HepG2 (cell line): Measurements from ENCODE around the gene PEX11A. TPM values are rescaled to one million over a fixed set of nuclear protein-coding genes. Genes with fewer than 3 reads are reported as not detected.

Source experiments
- ATAC-seq: fragments of 200-7000 bp; cut with Tn5 transposase; 3 replicates; pipeline ENCODE4 v1.9.1; 2020; ENCODE audit warnings: mild to moderate bottlenecking, moderate library complexity
- BruUV-seq: library from RNA; stranded (reverse); fragments of 400-500 nt; replicated peaks from 2 replicates; lab custom pipeline; 2021; lab: Mats Ljungman, UMichigan
- CTCF ChIA-PET: fragments of 300-600 bp; formaldehyde crosslinking; extraction: SDS; loops from one replicate; lab custom pipeline; 2021; ENCODE audit warnings: low total read pairs, inconsistent platforms, low intra/inter-chr PET ratio; lab: Yijun Ruan, JAX
- POLR2A ChIA-PET: fragments of 350-600 bp; sonication (Branson Sonifier 250); formaldehyde crosslinking; loops from one replicate; lab custom pipeline; 2020; ENCODE audit warnings: antibody characterized with exemption, inconsistent platforms; lab: Yijun Ruan, JAX
- DNase-seq: peaks from one replicate; pipeline ENCODE4 v3.0.0-alpha.2; 2015; ENCODE audit warnings: low spot score
- FAIRE-seq: peaks from 3 replicates; lab custom pipeline; 2011; peaks lifted over from hg19 to GRCh38; lab: Jason Lieb, UNC
- H2AFZ ChIP-seq: one replicate; pipeline ENCODE4 v1.6.1; 2011; ENCODE audit warnings: low read length, inconsistent platforms
- H3K27ac ChIP-seq: fragments of 300-600 bp; 3 replicates; pipeline ENCODE4 v1.8.0; 2011; ENCODE audit warnings: mixed run types, mild to moderate bottlenecking, mixed read lengths, low read length, inconsistent platforms; ENCODE audit not compliant: insufficient read depth; ENCODE audit errors: extremely low read length
- H3K27me3 ChIP-seq, 2 experiments: fragments of 200-600 bp in 1 of 2; 2 replicates in 1 of 2; 3 replicates in 1 of 2; pipeline versions ENCODE4 v1.6.0 to v1.8.0; 2011; ENCODE audit warnings: low read length in 2 of 2, mild to moderate bottlenecking in 2 of 2, moderate library complexity in 2 of 2, inconsistent platforms in 1 of 2; ENCODE audit not compliant: insufficient read depth in 2 of 2, control insufficient read depth in 1 of 2
- H3K36me3 ChIP-seq, 2 experiments: fragments of 200-600 bp in 1 of 2; replicated peaks in 1 of 2; 2 replicates in 1 of 2; 3 replicates in 1 of 2; pipeline versions ENCODE4 v1.5.1 to v1.8.0; 2011; ENCODE audit warnings: low read length in 2 of 2, inconsistent platforms in 1 of 2; ENCODE audit not compliant: insufficient read depth in 2 of 2, control insufficient read depth in 1 of 2
- H3K4me1 ChIP-seq: 2 replicates; pipeline ENCODE4 v1.5.1; 2012; ENCODE audit warnings: low read length, inconsistent platforms; ENCODE audit not compliant: insufficient read depth
- H3K4me2 ChIP-seq: 2 replicates; pipeline ENCODE4 v1.6.0; 2011; ENCODE audit warnings: low read depth, low read length, inconsistent platforms
- H3K4me3 ChIP-seq, 3 experiments: fragments of 200-600 bp in 1 of 3; sonication (generic), shearing (Covaris generic) in 1 of 3; replicated peaks in 1 of 3; 2 replicates each; pipeline ENCODE4 v1.5.1; 2011 to 2016; ENCODE audit warnings: low read length in 3 of 3, inconsistent platforms in 2 of 3, low read depth in 2 of 3, mild to moderate bottlenecking in 2 of 3, control low read depth in 1 of 3, mixed read lengths in 1 of 3; ENCODE audit not compliant: insufficient read depth in 1 of 3
- H3K79me2 ChIP-seq: one replicate; pipeline ENCODE4 v1.6.1; 2011; ENCODE audit warnings: low read length, inconsistent platforms; ENCODE audit not compliant: insufficient read depth
- H3K9ac ChIP-seq: 2 replicates; pipeline ENCODE4 v1.6.0; 2011; ENCODE audit warnings: mild to moderate bottlenecking, low read depth, low read length, inconsistent platforms; ENCODE audit not compliant: insufficient read depth
- H3K9me3 ChIP-seq: 2 replicates; pipeline ENCODE4 v1.5.1; 2012; ENCODE audit warnings: mild to moderate bottlenecking, low read length
- H4K20me1 ChIP-seq: 2 replicates; pipeline ENCODE4 v1.6.0; 2011; ENCODE audit warnings: inconsistent platforms, mild to moderate bottlenecking, low read length, moderate library complexity; ENCODE audit not compliant: insufficient read depth
- CEBPB ChIP-seq: IDR thresholded peaks from 2 replicates; pipeline ENCODE4 v1.6.1; 2011; ENCODE audit warnings: low read depth, low read length, improper control_type of control experiment, borderline replicate concordance
- JUND ChIP-seq: sonication (generic); formaldehyde crosslinking; IDR thresholded peaks from 2 replicates; pipeline ENCODE4 v1.8.0; 2022; ENCODE audit warnings: mild to moderate bottlenecking, missing genetic modification reagents
- ZFP1 ChIP-seq: IDR thresholded peaks from 2 replicates; pipeline ENCODE4 v1.6.1; 2016
- in situ Hi-C: cut with HindIII; loops from 2 replicates; pipeline ENCODE4 v1.10.0; 2017; ENCODE audit warnings: low pct_unique_long_range_greater_than_20kb; ENCODE audit not compliant: extremely low pct_ligation_motif_present
- intact Hi-C: fragments of 100-400 bp; cut with micrococcal nuclease; formaldehyde crosslinking; loops from one replicate; pipeline ENCODE4 v1.10.0; 2022; ENCODE audit not compliant: unreplicated experiment
- polyA plus RNA-seq, 8 experiments: library from polyadenylated mRNA; depleted of rRNA in 3 of 8; stranded (reverse) in 7 of 8; unstranded in 1 of 8; fragments of >200 nt; fragmentation: Illumina TruSeq in 4 of 8; extraction: Trizol in 4 of 8; gene quantifications; 2 replicates each; pipeline versions ENCODE4 v1.2.1 to v1.2.3, GENCODE V29; 2011 to 2016; ENCODE audit warnings: low read depth in 4 of 8, missing spikeins in 1 of 8, mixed read lengths in 1 of 8; ENCODE audit not compliant: insufficient read depth in 1 of 8
- total RNA-seq, 5 experiments: library from RNA; depleted of rRNA; stranded (reverse); fragments of >200 nt; fragmentation: Illumina TruSeq; extraction: Trizol; gene quantifications; 2 replicates each; pipeline ENCODE4 v1.2.3, GENCODE V29; 2016; ENCODE audit warnings: low read depth in 1 of 5
- TF ChIP-seq, protein P1 (sequence below): sonication (generic); formaldehyde crosslinking; IDR thresholded peaks from 2 replicates; pipeline ENCODE4 v1.4.0; 2020; ENCODE audit warnings: missing genetic modification reagents
- TF ChIP-seq, protein P2 (sequence below): sonication (generic); formaldehyde crosslinking; IDR thresholded peaks from one replicate; pipeline ENCODE4 v1.5.1; 2020; ENCODE audit warnings: mild to moderate bottlenecking, missing genetic modification reagents; ENCODE audit errors: not compliant biosample characterization
- TF ChIP-seq, protein P3 (sequence below), 2 experiments: sonication (generic) in 1 of 2; formaldehyde crosslinking in 1 of 2; IDR thresholded peaks; 2 replicates each; pipeline versions ENCODE4 v1.6.1 to v1.9.0; 2014 to 2022; ENCODE audit warnings: antibody characterized with exemption in 1 of 2, borderline replicate concordance in 1 of 2, inconsistent platforms in 1 of 2, low read depth in 1 of 2, missing genetic modification reagents in 1 of 2
- TF ChIP-seq, protein P4 (sequence below), 2 experiments: fragments of 450-650 bp in 1 of 2; sonication (generic) in 1 of 2; formaldehyde crosslinking; IDR thresholded peaks; 2 replicates each; pipeline versions ENCODE4 v1.5.0 to v1.8.0; 2020 to 2022; ENCODE audit warnings: mild to moderate bottlenecking in 1 of 2, missing genetic modification reagents in 1 of 2

The PEX11A gene
- total and polyA plus RNA-seq, 2 of the 13 experiments (the other 11 are each of a cell fraction or from before 2014, with no cell fraction given): 9.9 to 15.1 TPM

DNA sequence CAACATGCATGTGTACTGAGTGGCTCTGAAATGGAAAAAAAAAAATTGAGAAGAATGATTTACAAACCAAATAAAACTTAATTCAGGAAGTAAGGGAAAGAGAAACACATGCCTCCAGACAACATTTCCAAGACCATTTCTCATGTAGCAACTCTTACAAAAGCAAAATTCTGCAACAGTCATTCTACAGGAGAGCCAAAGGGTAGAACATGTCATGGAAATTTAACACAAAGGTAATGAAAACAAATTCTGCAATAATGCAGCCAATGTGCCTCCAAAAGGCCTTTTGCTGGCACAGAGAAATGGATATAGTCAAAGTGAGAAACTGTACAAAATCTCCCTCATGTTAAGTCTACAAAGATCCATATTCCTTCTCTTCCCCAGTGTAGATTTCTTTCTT, 4.0 kb downstream of the PEX11A start:
- H3K27me3 ChIP-seq: no peaks in the 10 kb centered on the region; a peak in 1 of 5 replicates
- FAIRE-seq (no peak), DNase-seq (no peak), ATAC-seq (no peak)
- H3K9me3 ChIP-seq: no peaks in the 10 kb centered on the region
- H3K9ac ChIP-seq: no peak overlapping the region
- ChIA-PET CTCF (no interaction called here), POLR2A (no interaction called here)
- no TSS peak for BruUV-seq
- no peak overlapping the region for H3K4me3 ChIP-seq
- no peak overlapping the region for H3K27ac ChIP-seq
- H3K79me2 ChIP-seq: peaks cover 4% of the 10 kb centered on the region
- intact Hi-C loops (no loop called here), in situ Hi-C loops (no loop called here)
- H2AFZ ChIP-seq: no peak overlapping the region
- H3K36me3 ChIP-seq: no peaks in the 10 kb centered on the region; a peak in 2 of 5 replicates
- peaks cover 23% of the 10 kb centered on the region for H3K4me1 ChIP-seq
- H3K4me2 ChIP-seq: no peak overlapping the region
- H4K20me1 ChIP-seq: no peaks in the 10 kb centered on the region
- TF ChIP-seq, protein P1, sequence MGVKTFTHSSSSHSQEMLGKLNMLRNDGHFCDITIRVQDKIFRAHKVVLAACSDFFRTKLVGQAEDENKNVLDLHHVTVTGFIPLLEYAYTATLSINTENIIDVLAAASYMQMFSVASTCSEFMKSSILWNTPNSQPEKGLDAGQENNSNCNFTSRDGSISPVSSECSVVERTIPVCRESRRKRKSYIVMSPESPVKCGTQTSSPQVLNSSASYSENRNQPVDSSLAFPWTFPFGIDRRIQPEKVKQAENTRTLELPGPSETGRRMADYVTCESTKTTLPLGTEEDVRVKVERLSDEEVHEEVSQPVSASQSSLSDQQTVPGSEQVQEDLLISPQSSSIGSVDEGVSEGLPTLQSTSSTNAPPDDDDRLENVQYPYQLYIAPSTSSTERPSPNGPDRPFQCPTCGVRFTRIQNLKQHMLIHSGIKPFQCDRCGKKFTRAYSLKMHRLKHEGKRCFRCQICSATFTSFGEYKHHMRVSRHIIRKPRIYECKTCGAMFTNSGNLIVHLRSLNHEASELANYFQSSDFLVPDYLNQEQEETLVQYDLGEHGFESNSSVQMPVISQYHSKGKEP (CRISPR knock-in tag): no peak
- no peak for TF ChIP-seq JUND (CRISPR knock-in tag)
- no peak for TF ChIP-seq CEBPB
- TF ChIP-seq, protein P2, sequence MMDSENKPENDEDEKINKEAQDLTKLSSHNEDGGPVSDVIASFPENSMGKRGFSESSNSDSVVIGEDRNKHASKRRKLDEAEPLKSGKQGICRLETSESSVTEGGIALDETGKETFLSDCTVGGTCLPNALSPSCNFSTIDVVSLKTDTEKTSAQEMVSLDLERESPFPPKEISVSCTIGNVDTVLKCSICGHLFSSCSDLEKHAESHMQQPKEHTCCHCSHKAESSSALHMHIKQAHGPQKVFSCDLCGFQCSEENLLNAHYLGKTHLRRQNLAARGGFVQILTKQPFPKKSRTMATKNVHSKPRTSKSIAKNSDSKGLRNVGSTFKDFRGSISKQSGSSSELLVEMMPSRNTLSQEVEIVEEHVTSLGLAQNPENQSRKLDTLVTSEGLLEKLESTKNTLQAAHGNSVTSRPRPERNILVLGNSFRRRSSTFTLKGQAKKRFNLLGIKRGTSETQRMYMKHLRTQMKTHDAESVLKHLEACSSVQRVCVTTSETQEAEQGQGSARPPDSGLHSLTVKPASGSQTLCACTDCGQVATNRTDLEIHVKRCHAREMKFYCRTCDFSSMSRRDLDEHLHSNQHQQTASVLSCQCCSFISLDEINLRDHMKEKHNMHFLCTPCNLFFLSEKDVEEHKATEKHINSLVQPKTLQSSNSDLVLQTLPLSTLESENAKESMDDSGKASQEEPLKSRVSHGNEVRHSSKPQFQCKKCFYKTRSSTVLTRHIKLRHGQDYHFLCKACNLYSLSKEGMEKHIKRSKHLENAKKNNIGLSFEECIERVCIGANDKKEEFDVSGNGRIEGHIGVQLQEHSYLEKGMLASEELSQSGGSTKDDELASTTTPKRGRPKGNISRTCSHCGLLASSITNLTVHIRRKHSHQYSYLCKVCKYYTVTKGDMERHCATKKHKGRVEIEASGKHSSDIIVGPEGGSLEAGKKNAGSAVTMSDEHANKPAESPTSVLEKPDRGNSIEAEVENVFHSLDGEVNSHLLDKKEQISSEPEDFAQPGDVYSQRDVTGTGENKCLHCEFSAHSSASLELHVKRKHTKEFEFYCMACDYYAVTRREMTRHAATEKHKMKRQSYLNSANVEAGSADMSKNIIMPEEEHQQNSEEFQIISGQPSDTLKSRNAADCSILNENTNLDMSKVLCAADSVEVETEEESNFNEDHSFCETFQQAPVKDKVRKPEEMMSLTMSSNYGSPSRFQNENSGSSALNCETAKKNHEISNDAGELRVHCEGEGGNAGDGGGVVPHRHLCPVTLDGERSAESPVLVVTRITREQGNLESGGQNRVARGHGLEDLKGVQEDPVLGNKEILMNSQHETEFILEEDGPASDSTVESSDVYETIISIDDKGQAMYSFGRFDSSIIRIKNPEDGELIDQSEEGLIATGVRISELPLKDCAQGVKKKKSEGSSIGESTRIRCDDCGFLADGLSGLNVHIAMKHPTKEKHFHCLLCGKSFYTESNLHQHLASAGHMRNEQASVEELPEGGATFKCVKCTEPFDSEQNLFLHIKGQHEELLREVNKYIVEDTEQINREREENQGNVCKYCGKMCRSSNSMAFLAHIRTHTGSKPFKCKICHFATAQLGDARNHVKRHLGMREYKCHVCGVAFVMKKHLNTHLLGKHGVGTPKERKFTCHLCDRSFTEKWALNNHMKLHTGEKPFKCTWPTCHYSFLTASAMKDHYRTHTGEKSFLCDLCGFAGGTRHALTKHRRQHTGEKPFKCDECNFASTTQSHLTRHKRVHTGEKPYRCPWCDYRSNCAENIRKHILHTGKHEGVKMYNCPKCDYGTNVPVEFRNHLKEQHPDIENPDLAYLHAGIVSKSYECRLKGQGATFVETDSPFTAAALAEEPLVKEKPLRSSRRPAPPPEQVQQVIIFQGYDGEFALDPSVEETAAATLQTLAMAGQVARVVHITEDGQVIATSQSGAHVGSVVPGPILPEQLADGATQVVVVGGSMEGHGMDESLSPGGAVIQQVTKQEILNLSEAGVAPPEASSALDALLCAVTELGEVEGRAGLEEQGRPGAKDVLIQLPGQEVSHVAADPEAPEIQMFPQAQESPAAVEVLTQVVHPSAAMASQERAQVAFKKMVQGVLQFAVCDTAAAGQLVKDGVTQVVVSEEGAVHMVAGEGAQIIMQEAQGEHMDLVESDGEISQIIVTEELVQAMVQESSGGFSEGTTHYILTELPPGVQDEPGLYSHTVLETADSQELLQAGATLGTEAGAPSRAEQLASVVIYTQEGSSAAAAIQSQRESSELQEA: no peak
- TF ChIP-seq, protein P3, sequence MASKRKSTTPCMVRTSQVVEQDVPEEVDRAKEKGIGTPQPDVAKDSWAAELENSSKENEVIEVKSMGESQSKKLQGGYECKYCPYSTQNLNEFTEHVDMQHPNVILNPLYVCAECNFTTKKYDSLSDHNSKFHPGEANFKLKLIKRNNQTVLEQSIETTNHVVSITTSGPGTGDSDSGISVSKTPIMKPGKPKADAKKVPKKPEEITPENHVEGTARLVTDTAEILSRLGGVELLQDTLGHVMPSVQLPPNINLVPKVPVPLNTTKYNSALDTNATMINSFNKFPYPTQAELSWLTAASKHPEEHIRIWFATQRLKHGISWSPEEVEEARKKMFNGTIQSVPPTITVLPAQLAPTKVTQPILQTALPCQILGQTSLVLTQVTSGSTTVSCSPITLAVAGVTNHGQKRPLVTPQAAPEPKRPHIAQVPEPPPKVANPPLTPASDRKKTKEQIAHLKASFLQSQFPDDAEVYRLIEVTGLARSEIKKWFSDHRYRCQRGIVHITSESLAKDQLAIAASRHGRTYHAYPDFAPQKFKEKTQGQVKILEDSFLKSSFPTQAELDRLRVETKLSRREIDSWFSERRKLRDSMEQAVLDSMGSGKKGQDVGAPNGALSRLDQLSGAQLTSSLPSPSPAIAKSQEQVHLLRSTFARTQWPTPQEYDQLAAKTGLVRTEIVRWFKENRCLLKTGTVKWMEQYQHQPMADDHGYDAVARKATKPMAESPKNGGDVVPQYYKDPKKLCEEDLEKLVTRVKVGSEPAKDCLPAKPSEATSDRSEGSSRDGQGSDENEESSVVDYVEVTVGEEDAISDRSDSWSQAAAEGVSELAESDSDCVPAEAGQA (IDR thresholded peaks at IDR 0.05; ENCODE audit: low read depth): no peak
- TF ChIP-seq, protein P3 (CRISPR knock-in tag; IDR thresholded peaks at IDR 0.05; ENCODE audit: borderline replicate concordance): no peak
- TF ChIP-seq ZFP1 (CRISPR knock-in tag): no peak
- TF ChIP-seq, protein P4, sequence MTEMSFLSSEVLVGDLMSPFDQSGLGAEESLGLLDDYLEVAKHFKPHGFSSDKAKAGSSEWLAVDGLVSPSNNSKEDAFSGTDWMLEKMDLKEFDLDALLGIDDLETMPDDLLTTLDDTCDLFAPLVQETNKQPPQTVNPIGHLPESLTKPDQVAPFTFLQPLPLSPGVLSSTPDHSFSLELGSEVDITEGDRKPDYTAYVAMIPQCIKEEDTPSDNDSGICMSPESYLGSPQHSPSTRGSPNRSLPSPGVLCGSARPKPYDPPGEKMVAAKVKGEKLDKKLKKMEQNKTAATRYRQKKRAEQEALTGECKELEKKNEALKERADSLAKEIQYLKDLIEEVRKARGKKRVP (CRISPR knock-in tag; IDR thresholded peaks at IDR 0.05): no peak
